Activated CD4-positive, alpha-beta T cell treated with anti-CD3 and anti-CD28 coated beads, Interleukin-2, amount 50 U/mL, for 16 hours (primary cell): ENCODE data around the gene MAP10.
A peak's percentile ranks its signal among the peaks of the same experiment; 100 is the strongest.

Source experiments
- DNase-seq: peaks from one replicate; pipeline ENCODE4 v3.0.0-alpha.2; 2020

MAP10 gene

DNA sequence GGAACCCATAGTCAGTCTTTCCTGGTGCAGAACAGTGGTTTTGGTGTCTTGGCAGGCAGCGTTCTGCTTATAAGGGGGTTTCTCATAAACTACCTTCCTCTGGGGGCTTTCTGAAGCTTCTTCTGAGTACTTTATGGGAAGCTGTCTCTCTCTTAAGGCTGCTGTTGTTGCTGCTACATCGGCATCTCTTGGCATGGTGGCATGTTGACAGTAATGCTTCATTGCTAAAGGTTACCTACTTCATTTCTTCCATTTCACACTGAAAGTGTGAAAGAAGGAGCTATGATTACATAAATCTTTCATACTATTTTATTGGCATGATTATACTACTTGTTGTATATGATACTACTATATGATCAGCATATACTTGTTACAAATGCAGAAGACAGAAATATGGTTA lies 6.3 kb upstream of the MAP10 start:
- no peak for DNase-seq

DNA sequence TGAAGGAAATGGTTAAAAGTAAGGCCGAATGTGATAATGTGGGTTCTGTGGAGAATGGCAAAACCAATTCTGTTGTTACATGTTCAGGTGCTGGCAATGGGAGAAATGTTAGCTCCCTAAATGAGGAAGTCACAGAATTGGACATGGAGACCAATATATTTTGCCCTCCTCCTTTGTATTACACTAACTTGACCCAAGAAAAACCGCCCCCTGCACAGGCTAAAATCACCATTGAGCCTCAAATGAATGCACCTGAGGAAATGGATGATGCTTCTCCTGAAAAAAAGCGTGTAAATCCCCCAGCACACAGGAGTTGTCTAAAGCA lies 932 bp downstream of the MAP10 start:
- DNase-seq = no peak

DNA sequence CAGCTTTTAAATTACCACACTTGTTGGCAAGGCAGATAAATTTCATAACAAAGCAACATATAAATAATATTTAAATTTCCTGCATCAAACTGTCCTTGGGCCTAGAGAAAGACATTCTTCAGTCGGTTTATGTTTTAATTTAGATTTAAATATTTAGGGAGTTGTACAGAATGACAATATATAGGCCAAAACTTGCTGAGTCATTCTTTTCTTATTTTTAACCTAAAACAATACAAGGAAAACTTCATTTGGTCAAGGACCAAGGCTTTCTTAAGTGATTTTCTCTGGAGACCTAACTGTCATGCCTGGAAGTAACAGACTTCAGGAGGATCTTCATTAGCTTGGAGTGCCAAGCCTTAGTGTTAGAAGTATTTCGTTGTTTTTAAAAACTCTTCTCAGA lies 5.6 kb downstream of the MAP10 start:
- no peak for DNase-seq

DNA sequence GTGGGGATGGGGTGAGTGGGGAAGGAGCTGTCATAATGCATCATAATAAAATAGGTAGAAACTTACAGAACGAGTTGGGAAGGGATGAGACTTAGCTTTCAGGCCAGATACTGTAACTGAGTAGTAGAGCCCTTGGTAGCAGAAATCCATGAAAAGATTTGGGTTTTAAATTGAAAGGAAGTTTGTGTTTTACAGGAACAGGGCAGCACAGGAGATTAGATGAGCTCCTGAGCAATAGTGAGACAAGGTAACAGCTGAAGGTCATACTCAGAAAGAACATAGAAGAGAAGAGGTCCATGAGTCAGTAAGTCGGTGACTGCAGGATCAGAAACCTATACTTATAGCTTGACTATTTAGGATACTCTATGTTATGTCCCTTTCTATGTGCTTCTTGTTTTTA lies 7.3 kb downstream of the MAP10 start:
- no peak for DNase-seq

DNA sequence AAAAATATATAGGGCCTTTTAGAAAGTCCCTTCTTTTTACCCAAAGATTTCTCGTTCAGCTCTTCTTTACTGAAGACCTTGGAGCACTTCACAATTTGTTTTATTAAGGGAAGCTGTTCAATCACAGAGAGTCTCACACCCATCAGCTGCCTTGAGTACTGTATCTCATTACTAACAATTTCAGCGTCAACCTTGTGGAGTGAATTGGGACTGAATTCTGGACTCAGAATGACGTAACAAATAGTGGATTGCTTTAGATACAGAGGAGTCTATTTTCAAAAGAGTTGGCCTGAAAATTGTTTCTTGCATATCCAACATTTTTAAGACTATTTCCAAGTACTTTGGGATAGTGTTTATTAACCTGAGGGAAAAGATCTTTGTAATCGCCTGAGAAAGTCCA lies 7.9 kb downstream of the MAP10 start:
- no peak for DNase-seq

DNA sequence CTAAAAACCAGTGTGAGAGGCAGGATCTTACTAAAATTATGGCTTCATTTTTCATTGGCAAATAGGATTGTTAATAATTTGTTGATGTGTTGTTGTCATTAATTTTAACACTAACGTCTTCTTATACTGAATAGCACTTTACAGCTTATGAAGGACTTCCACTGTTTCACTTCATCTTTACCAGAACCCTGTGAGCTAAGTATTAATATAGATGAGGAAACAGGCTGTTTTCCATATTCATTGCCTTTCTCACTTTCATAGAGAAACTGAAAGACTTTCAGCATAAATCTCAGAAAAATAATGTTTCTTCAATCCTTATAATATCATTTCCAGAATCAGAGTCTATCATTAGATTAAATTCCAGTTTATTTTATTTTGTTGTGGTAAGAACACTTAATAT lies 8.5 kb downstream of the MAP10 start:
- DNase-seq = no peak

DNA sequence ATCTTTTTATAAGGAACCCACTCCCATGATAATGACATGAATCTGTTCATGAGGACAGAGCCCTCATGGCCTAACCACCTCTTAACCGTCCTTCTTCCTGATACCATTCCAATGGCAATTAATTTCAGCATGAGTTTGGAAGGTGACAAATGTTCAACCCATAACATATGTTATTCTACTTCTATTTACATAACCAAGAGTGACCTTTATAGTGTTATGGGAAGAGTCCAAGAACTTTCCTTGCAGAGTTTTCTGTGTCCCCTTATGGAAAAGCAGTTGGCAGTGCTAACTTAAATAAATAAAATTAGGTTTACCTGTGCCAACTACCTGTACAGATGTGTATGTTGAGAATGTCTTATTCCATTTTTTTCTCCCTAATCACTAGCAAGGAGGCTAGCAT lies 11.1 kb downstream of the MAP10 start:
- no peak for DNase-seq

DNA sequence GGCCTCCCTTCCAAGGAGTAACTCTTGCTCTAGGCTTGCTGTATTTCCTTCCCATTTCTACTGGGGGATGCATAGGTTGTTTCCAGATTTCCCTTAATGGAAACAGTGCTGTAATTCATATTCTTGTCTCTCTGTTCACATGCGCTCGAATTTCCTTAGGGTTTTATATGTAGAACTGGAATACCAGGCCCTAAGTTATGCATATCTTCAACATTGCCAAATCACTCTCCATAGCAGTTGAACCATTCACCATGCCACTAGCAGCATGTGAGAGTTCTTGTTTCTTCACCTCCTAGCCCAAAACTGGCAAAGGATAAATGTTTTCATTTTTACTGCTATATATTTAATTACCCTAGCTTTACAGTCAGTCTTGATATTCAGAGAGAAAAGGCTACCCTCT lies 12.8 kb downstream of the MAP10 start:
- no peak for DNase-seq

DNA sequence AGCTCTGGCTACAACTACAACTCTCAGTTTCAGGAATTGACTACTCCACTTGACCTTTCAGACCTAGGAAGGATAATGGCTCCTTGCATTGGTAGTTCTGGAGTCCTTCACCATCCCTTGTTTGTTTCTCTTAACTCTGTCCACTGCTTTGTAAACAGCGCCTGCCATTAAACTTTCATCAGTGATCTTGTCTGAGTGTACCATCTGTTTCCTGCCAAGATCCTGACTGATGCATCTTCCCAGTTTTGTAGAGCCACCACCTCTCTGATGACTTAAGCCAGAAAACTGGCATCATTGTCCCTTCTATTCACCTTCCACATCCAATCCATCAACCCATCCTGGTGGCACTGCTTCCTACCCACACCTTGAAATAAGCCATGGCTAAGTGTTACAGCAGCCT lies 15.2 kb downstream of the MAP10 start:
- DNase-seq = no peak

DNA sequence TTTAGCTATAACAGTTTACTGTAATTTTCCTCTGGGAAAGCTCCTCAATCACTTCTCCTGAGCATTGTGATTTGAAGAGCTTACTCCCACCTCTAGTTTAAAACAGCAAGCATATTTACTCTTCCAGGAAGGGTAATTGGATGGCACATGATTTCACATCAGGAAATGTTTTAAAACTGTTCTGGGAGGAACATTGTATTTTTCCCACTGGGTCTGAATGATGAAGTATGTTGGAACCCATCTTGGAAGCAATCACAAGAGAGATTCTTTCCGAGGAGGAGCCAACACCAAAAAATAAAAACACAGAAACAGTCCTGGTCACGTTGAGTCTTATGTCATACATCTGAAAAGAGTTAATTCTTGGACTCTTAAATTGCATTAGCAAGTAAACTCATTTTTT lies 17.3 kb downstream of the MAP10 start:
- DNase-seq = no peak

DNA sequence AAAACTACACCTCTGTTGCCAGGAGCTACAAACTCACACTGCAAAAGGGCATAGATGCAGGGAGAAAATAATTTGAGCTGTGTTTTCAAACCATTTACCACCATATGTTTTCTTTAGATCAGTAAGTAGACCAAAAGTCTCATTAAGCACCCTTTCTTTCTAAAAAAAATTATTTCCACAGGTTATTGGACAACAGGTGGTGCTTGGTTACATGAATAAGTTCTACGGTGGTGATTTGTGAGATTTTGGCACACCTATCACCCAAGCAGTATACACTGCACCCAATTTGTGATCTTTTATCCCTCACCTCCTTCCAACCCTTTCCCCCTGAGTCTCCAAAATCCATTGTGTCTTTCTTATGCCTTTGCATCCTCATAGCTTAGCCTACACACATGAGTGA lies 21.1 kb downstream of the MAP10 start:
- DNase-seq = no peak

DNA sequence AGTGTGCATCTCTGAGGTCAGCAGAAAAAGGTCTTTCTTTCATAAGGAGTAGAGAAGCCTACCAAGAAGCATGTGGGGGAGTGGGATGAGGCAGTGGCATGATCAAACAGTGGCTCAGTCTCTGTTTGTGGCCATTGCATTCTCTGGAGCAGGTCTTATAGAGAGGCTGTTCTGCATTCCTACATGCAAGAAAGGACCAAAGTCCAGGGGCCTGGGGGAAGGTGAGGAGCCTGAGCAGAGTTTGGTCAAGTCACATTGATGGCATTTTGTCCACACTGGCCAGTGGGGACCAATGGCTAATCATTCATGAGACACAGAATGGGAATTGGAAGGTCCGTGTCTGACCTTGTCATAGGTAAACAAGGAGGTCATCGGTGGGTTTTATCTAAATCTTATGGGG lies 25.4 kb downstream of the MAP10 start:
- no peak for DNase-seq

DNA sequence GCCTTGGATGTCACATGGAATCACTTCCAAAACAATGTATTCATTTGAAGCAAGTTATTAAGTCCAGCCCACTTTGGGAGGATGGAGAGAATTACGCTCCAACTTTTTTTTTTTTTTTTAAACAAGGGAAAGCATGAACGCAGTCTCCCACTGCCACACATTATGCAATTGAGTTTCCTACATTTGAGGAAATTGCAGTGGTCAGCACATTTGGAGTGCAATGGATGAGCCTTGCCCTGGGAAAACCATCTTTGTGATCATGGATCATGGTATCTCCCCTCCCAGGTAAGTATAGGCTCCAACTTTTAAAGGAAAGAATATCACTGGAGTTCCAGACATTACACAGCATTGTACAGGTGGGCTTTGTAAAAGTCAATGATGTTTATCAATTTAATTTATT lies 26.7 kb downstream of the MAP10 start:
- no peak for DNase-seq

DNA sequence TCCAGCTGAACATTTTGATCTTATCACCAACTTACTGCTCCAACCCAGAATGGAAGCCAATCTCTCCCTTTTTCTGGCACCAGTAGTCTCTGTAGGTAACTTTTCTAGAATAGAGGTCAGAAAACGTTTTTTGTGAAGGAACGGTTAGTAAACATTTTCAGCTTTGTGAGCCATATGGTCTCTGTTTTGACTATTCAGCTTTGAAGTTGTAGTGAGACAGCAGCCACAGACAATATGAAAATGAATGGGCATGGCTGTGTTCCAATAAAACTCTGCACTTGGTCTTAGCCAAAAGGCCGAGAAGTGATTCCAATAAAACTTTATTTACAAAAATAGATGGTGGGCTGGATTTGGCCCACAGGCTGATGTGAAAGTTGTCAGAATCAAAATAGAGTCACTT lies 28.9 kb downstream of the MAP10 start:
- DNase-seq = no peak

DNA sequence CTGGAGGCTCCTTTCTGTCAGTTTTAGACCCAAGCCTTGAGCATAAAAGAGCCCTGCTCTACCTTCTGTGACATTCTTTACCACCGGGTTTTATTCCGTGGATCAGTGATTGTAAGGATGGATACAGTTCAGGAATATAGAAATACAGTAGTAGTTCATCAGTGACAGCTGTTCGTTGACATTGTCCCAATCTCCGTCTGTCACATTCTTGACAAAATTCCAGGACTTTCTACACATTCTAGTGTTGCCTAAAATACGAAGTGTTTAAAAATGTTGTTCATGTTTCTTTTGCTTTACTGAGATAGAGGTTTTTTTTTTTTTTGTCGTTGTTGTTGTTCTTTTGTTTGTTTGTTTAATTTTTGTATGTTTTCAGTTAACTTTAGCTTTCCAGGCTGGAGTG lies 29.9 kb downstream of the MAP10 start:
- no peak for DNase-seq

DNA sequence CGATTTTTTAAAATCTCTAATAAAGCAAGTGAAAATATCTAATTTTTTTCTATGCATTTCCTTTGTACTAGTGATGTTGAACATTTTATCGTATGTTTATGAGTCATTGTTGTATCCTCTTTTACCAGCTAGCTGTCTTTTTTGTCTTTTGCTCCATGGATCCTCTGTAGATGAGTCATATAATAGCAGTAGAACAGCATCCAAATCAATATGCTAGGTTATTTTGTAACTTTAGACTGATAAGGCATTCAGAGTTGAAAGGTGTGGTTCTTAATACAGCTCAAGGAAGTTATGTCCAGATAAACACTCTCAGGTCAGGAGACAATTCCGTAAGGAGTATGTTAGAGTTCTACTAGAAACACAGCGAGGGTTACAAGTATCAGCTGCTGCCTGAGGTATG lies 31.9 kb downstream of the MAP10 start:
- no peak for DNase-seq

DNA sequence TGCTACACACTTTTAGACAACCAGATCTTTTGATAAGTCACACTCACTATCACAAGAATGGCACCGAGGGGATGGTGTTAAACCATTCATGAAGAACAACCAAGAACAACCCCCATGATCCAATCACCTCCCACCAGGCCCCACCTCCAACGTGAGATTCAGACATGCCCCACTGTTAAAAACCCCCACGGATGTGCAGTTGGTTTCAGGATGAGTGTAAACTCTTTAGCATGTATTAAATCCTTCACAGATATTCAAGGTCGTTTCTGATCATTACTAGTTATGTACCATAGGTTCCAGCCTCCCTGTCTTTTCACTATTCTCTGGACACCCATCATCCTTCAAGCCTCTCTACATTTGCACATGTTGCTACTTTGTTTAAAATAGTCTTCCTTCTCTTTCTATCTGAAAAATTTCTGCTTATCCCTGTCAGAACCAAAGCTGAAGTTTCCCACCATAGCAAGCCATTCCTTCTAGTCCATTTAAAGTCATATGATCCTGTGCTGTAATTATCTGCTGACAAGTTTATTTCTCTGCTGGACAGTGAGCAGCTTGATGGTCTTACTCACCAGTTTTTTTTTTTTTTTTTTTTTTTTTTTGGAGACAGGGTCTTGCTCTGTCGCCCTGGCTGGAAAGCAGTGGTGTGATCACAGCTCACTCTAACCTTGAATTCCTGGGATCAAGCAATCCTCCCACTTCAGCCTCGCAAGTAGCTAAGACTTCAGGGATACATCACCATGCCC lies 36.8 kb downstream of the MAP10 start:
- peak; percentile 8 for DNase-seq

DNA sequence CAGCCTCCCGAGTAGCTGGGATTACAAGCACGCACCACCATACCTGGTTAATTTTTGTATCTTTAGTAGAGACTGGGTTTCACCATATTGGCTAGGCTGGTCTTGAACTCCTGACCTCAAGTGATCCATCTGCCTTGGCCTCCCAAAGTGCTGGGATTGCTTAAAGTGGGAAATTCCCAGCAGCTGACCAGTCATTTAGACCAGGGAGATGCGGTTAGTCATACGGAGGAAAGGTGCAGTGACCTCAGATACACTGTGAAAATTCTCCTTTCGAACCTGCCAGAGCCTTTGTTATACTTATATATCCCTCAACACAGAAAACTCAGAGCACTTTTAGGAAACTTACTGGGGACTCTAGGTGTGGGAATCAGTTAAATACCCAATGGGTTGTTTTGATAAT lies 39.6 kb downstream of the MAP10 start:
- no peak for DNase-seq

DNA sequence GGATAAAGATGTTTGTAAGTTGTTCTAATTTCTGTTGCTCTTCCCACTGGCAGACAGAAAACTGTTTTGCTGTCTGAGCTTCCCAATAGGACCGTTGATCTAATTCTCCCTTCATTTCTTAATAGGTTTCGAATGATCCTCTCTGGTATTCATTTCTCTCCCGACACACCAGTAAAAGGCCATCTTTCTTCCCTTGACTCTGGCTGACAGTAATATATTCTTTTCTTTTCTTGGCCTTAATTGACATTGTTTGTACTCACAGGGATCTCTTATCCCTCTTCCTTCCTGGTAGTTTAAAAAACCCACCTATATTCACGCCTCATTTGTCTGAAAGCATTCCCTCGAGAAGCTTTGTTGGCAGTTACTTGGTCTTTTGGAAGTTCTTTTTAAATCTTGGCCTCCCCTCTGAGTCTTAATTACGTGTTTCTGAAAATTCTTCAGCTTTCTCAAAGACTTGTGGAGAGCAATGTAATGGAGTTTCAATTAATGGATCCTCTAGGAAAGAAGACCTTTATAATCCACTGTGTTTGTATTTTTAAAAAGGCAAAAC lies 40.3 kb downstream of the MAP10 start:
- DNase-seq = no peak

DNA sequence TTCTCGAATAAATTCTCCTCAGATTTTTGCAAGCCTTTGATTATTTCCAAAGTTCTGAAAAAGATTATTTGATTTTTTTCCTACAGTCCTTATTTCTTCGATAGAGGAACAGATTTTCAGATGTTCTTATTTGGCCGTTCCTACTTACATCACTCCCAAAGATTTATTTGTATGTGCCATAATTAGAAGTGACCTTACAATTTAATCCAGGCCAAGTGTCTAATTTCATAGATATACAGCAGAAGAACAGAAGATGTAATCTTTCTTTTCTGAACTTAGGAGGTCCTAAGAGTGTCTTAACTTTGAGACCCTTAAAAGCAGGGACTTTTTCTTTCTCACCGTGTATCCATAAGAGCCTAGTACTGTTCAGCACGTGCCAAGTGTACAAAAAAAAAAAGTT lies 46.3 kb downstream of the MAP10 start:
- DNase-seq = no peak

DNA sequence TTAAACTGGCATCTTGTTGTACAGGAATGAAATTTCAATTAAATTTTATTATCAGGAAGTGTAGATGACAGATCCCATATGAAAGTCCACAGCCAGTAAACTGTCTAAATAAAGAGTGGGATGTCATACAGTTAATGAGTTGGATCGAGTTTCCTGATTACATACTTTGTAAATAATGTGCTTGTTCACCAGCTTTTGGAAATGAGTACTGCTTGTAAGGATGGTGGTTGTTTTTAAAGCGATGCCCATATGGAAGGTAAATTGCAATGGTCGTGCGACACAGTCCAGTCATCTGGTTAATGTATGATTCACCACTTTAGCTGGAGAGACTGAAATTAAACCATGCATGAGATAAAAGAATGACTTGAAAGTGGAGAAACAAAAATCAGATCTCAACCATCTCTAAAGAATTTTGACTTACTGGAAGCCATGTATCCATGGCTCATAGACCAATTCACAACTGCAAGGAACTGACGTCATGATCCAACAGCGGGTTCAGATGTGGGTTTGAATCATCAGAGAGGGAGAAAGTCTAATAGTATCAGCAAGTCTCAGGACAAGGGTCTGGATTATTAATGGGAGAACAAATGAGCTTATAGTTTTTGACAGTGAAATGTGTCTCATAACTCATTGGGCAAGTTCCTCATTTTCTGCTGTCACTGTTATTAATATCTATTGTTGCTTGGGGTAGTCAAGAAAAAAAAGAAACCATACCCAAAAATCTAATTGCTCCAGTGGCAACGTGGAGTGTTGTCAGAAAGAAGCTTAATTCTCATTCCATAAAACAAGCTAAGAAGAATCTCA lies 49.0 kb downstream of the MAP10 start:
- no peak for DNase-seq

DNA sequence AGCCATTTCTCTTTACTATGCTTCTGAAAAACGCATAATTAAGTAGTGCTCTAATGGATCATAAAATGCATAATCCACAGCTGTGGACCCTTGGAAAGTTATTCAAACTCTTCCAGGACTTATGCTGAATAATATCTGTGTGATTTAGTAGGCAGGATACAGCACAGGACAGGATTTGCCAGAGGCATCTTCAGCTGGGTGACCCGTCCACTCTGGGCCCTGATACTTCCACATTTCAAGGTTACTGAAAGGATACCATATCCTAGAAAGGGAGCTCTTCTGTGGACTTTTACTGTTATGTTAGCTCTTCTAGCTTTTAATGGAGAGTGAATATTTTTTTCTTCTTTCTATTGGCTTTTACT lies 49.6 kb downstream of the MAP10 start:
- DNase-seq = no peak

DNA sequence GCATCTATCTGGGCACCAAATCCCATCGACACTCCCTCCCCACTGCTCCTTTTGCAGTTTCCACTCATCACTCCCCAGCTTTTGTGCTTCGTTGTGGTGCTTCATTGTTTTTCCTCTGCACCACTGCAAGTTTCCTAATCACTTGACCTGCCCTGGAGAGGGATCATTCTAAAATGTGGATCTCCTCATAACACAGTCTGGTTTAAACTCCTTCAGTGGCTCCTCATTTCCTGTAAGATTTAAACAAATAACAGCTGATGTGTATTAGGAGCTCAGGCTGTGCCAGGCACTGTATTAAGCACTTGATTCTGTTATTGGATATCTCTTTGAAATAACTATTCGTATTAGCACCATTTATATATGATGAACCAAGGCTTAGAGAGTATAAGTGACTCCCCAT lies 51.3 kb downstream of the MAP10 start:
- DNase-seq = no peak
